GM18873 (cell line): ENCODE measurements around the gene ATP5MC3.
"Not testable (repeated sequence)": the region's sequence is repeated elsewhere in the genome, so short reads cannot be mapped to it uniquely, and the experiment has no call there.

Source experiments
- ATAC-seq: cut with Tn5 transposase; IDR thresholded peaks from one replicate; pipeline ENCODE4 v1.9.1; 2021; ENCODE audit warnings: mild to moderate bottlenecking, moderate library complexity, moderate number of reproducible peaks; ENCODE audit not compliant: unreplicated experiment, low FRiP score

Gene ATP5MC3

DNA sequence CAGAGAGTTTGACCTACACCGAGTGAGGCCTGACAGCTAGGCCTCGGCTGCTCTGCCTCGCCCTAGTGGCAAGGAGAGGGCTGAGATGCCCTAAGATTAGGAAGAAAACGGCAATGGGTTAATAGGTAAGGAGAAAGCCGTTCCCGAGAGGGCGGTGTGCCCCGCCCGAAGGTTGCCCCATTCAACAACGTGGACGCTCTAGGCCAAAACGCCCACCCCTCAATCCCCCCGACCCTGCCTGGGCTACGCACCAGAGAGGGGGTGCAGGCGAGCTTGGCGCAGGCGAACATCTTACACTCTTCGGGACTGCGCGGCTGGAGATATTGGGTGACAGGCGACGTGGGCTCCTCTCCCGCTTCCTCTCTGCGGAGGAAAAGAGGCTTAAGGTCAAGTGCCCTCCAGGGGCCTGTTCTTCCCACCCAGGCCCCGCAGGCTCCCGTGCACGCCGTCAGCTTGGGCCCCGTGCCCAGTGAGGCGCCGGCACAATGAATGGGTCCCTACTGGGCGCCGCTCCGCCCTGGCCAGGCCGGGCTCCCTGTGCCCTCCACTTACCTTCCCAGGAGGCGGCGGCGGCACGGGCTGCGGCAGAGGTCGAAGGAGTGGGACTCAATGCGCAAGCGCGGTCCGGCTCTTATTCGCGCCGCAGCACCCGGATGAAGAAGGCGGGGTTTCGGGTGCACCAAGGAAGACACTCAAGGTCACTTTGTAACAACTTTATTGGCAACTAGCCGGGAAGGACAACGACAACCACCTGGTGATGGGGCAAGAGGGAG lies at the start of gene ATP5MC3:
TSS of gene ATP5MC3 (minus strand) at position 607 of the 773 bp plus-strand sequence. CDS start at position 290, 317 bp downstream.
- peak; percentile 76 for ATAC-seq

GRCh38 chr2:175228601-175229000 lies 47.1 kb upstream of the ATP5MC3 start:
- not testable (repeated sequence) for ATAC-seq

- no peak for ATAC-seq
Measured at GRCh38 chr2:175228179-175228578, 46.7 kb upstream of the ATP5MC3 start.

- ATAC-seq = no peak
Measured at GRCh38 chr2:175227393-175227792, 45.9 kb upstream of the ATP5MC3 start.

GRCh38 chr2:175220075-175220474 lies 38.6 kb upstream of the ATP5MC3 start:
- no peak for ATAC-seq

GRCh38 chr2:175218551-175218950 lies 37.0 kb upstream of the ATP5MC3 start:
- no peak for ATAC-seq

- no peak for ATAC-seq
Measured at GRCh38 chr2:175207741-175208438, 26.4 kb upstream of the ATP5MC3 start.

DNA sequence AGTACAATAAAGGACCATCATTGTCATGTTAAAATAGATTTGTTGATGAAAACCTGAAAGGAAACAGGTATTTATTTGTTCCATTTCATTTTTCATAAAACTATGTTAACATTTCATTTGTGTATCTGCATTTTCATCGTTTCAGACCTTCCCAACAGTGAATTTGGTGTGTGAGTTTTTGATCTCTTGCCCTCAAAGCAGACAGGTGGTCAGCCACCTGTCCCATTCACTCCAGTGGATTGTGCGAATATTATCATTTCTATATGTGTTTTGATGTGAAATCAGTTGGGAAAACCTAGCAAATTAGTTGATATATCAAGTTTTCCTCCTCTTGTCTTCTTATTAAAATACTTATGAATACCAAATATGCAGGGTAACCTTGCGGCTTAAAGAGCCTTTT lies 25.4 kb upstream of the ATP5MC3 start:
- no peak for ATAC-seq

GRCh38 chr2:175205523-175205922 lies 24.0 kb upstream of the ATP5MC3 start:
- no peak for ATAC-seq

GRCh38 chr2:175203621-175204496 lies 22.3 kb upstream of the ATP5MC3 start:
- ATAC-seq = peak; percentile 68

DNA sequence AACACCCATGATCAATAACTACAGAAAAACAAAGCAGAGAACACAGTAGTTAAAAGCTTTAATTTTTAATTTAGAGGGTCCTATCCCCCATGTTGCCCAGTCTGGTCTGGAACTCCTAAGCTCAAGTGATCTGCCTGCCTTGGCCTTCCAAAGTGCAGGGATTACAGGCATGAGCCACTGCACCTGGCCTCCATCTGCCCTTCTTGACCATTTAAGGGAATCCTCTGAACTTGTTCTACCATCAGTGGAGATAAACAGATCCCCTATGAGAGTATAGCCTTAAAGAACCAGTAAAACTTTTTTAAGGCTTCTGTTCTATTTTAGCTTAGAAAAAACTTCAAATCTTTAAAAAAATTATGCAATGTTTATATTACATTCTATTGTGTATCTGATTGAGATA lies 13.5 kb upstream of the ATP5MC3 start:
- no peak for ATAC-seq

GRCh38 chr2:175188761-175189160 lies 7.3 kb upstream of the ATP5MC3 start:
- ATAC-seq = no peak

- no peak for ATAC-seq
Measured at GRCh38 chr2:175187378-175187777, 5.9 kb upstream of the ATP5MC3 start.

DNA sequence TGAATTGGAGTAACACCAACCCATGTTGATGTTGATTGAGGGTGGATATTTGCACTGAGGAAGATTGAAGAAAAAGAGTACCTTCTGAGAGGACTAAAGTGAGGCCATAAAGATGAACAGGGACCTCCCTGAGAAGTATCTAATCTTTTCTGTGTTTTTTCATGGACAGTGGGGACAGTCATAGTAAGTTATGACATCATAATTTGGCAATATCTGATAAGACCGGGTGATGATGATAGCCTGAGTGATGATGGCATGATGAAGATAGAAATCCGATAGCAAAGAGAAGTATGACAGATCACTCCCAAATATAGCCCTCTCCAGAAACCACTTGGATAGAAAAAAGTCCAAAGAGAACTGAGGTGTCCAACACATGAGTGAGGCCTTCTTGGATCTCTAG lies 2.2 kb upstream of the ATP5MC3 start:
- ATAC-seq = no peak

DNA sequence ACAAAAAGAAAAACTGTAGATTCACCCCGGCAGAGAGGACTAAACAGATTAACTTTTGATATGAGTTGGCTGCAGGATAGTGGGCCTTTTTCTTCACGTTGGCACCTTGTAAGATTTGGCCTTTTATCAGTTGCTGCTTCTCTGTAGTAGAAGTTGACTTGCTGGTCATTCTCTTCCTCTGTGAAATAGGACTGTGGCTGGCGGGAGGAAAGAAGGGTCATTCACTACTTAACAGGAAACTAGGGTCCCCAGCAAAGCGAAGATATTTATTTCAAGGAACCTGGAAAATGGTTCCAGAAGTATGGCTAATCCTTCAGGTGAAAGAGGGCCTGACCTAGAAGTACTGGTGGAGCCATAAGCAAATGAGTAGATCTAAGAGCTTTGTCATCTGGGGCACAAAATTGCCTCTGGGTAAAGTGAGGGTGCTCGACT lies 383 bp upstream of the ATP5MC3 start:
- ATAC-seq = no peak

- ATAC-seq = peak; percentile 45
Measured at GRCh38 chr2:175180701-175181103, 808 bp downstream of the ATP5MC3 start.

DNA sequence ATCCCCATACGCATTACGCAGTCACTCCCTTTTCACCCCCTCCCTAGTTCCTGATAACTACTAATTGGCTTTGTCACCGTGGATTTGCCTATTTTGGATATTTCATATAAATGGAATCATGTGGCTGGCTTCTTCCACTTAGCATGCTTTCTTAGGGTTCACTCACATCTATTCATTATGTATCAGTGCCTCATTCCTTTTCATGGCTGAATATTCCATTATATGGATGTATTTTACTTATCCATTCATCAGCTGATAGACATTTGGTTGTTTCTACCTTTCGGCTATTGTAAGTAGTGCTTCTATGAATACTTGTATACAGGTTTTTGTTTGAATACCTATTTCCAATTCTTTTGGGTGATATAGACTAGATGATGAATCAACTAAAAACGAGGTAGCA lies 4.9 kb downstream of the ATP5MC3 start:
- no peak for ATAC-seq

DNA sequence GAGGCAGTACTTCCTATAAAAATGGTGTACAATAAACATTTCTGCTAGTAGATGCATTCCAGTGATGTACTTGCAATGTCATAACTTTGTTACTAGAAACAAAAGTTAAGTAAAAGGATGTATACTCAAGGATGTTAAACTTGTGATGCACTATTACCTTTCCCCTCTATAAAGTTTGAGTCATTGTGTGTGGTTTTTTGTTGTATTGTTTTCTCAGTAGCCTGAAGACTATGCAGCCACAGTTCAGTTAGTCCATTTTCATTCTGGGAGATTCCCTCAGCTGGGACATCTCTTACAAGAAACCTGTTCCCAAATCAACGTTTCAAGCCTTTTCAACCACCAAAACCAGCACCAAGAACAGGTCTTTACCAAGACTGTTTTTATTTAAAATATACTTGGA lies 5.6 kb downstream of the ATP5MC3 start:
- ATAC-seq = no peak

- ATAC-seq = no peak
Measured at GRCh38 chr2:175175320-175175719, 6.2 kb downstream of the ATP5MC3 start.

- ATAC-seq = no peak
Measured at GRCh38 chr2:175170659-175171304, 10.7 kb downstream of the ATP5MC3 start.
